NCI-H2171 treated with DMSO at 0.1 percent for 48 hours (cell line): ENCODE results near the gene ENOX1.
A peak's percentile ranks its signal among the peaks of the same experiment; 100 is the strongest.
"Not testable (repeated sequence)": the region's sequence is repeated elsewhere in the genome, so short reads cannot be mapped to it uniquely, and the experiment has no call there.

ENCODE experiments used
- DNase-seq: peaks from one replicate; lab custom pipeline; 2025; lab: John Stamatoyannopoulos, UW

The ENOX1 gene

GRCh38 chr13:43786766-43787517 lies at the start of gene ENOX1:
ENOX1 (minus strand) TSS chr13:43786972.
- peak; percentile 91 for DNase-seq

DNA sequence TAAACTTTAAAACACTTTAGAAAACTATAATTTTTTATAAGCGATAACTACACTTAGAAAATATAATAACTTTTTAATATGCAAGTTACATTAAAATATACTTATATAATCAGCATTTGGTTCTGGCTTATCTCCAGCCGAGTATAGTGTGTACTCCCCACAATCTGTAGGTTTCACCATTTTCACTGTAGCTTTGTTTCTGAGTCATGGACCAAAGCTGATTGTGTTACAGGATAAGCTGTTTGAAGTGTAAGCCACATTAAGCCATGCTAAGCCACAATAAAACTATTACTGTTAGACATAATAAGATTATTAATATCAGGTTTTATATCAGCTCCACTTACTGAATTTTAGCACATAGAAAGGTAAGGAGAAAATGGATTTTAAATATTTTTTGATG lies 48.9 kb upstream of the ENOX1 start:
- DNase-seq: no peak

DNA sequence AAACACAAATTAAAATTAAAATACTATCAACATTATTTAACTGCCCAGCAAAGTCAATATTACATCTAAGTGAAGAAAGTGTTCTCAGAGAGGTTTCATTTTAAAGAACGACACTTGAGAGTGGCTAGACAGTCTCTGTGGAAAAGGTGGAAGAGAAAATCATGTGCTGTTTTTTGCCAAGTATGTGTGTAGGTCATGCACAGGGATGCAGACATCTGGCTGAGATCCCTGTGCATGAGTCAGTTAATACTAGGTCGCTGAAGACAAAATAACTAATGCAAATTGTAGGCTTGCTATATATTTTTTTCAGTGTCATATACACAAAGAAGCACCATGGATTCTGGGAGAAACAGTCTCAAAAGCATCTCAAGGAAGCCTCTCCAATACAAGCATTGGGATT lies 44.3 kb upstream of the ENOX1 start:
- no peak for DNase-seq

GRCh38 chr13:43830497-43830881 lies 43.7 kb upstream of the ENOX1 start:
- DNase-seq: no peak

DNA sequence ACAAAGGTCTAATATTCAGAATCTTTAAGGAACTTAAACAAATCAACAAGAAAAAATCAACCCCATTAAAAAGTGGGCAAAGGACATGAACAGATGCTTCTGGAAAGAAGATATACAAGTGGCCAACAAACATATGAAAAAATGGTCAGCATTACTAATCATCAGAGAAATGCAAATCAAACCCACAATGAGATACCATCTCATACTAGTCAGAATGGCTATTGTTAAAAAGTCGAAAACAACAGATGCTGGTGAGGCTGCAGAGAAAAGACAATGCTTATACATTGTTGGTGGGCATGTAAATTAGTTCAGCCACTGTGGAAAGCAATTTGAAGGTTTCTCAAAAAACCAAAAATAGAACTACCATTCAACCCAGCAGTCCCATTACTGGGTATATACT lies 37.9 kb upstream of the ENOX1 start:
- DNase-seq: not testable (repeated sequence)

DNA sequence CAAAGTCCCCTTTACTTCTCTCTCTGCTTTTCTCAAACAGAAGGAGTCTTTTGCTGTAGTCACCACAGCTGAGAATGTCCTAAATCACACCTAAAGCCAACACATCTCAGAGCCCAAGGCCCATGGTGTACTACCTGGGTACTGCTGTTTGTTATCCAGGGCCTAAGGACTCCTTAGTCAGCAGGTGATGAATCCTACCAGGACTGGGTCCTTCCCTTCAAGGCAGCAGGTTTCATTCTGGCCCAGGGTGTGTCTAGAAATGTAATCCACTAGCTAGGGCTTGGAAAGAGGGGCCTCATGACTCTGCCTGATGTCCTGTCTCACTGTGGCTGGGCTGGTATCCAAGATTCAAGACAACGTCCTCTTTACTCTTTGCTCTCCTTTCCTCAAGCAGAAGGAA lies 36.2 kb upstream of the ENOX1 start:
- DNase-seq: no peak

DNA sequence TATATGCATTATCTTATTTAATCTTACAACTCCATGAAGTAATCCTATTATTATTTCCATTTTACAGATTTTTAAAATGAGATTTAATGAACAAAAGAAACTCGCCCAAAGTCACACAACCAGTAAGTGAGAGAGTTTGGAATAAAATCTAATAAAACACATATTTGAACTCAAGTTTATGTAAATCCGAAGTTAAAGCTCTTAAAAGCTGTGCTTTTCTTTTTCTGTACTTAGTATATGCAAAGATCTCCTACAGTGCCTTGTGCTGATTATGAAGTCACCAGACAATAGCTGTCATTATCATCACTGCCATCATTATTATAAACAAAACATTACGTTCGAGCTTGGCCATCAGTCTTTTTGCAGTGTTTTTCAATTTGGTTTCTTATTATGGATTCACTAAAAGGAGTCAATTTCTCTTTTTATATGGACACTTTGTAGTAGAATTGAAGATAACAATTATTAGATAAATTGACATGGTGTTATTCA lies 29.7 kb upstream of the ENOX1 start:
- DNase-seq: no peak

- no peak for DNase-seq
Measured at GRCh38 chr13:43815204-43815603, 28.4 kb upstream of the ENOX1 start.

DNA sequence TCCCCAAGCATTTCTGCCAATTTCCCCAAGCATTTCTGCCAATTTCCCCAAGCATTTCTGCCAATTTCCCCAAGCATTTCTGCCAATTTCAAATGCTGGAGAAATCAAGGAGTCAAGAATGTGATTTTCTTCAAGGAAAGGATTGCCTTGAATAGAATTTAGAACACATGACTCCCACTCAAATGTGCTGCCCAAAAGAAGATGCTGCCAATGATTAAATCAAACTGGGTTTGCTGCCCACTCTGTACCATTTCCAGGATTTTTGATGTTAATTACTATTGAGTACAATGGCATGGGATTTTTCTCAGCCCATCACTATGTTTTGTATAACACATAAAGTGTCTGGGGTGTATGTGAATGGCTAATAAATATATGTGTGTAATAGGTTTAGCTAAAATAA lies 21.9 kb upstream of the ENOX1 start:
- no peak for DNase-seq

DNA sequence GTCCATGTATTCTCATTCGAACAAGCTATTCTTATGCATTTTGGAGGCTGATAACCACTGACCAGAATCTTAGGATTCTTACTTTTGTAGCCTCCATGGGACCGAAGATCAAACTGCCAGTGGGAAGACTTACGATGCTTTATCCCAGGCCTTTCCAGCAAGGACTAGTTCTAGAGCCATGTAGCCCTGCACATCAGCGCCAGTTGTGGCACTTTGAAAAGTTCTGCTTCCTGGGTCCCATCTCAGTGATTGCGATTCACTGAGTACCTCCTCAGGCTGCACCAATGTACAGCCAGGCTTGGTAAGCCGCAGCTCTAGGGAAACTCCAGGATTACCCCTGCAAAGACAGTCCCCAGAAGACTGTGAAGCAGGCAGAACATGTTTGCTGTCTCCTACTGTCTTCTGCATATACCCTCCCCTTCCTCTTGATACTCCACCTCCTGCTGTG lies 18.9 kb upstream of the ENOX1 start:
- DNase-seq: no peak

DNA sequence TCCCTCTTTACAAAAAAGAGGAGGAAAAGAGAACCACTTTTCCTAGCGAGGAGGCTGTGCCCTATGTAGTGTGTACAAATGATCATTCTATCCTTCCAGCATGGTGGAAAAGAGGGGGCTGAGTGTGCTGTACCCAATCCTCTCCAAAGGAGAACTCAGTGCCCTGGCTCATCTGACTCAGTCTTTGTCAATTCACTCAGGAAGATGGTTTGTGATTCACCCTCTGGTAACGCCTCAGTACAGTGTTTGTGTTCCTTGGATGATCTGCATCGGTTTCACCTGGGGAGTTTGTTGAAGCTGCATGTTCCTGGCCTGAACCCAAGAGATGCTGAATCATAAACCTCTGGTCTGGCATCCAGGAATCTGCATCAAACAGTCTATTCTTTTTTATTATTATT lies 18.3 kb upstream of the ENOX1 start:
- peak; percentile 9 for DNase-seq

DNA sequence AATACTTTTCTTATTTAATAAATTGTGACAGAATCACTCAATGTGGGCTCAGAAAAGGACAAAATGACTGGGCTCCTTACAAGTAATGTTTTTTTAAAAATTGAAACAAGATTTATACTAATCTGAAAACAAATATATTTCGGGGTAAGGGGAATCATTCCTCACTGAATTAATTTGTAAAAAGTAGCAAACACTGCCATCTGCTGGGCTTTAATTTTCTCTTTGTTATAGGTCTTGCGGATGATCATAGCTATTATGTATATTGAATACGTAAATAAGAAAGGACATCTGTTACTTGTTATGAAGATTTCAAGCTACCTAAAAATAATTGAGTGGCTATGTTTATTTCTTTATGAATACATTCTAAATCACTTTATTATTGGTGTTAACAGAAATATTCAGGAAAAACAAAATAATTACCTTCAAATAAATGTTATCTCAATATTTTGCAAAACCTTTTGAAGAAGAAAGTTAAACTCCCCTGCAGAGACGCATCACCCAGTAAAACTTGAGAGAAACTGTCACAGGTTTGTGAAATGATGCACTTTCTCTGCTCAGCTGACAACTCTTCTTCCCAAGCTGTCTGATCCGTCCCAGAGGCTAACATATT lies 17.8 kb upstream of the ENOX1 start:
- peak; percentile 73 for DNase-seq

- DNase-seq: no peak
Measured at GRCh38 chr13:43802511-43802910, 15.7 kb upstream of the ENOX1 start.

- no peak for DNase-seq
Measured at GRCh38 chr13:43800828-43801227, 14.1 kb upstream of the ENOX1 start.

DNA sequence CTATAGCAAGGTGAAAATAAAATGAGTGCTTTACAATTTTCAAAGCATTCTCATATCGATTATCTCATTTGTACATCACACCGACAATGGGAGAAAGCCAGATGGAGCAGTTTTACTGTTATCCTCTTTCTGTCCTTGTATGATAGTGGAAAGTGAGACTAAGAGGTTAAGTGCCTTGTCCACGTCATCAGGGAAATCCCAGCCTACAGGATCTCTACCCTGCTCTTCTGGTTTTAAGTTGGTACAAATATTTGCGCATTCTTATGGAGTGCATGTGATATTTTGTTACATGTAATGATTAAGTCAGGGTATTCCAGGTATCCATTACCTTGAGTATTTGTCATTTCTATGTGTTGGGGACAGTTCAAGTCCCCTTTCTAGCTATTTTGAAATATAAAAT lies 12.4 kb upstream of the ENOX1 start:
- DNase-seq: no peak

GRCh38 chr13:43797869-43798268 lies 11.1 kb upstream of the ENOX1 start:
- no peak for DNase-seq

DNA sequence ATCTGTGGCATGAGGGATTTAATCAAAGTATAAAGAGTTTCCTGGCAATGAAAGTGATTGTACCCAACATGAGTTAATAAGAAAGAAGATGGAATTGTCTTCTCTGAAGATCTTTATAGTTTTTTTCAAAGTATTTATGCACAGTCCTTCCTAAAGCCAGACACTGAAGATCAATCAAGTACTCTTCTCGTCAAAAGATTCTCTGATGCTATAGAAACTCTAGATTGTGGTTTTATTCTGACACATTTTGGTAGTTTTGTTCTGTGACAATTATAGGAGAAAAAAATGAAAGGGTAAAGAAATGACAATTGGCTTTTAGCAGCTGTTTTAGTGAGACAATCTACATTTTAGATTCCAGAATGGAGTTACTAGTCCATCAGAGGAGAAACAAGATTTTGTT lies 10.4 kb upstream of the ENOX1 start:
- no peak for DNase-seq

DNA sequence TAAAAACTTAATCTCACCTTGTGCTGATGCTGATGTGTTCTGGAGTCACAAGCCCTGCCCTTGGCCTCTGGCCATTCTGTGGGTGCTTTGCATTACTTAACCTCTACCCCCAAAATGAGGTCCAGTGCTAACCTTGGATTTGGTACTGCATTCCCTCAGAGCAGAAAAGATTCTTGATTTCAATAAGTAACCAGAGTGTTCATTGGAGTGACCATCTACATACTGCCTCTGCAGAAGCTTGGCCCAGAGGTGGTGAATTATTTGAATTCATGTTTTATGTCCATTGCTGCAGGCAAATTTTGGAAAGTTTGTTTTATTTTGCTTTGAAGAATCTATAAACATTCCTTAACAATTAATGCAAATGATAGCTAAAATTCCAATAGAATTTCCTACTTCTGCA lies 7.6 kb upstream of the ENOX1 start:
- no peak for DNase-seq

- DNase-seq: no peak
Measured at GRCh38 chr13:43792076-43792881, 5.5 kb upstream of the ENOX1 start.

GRCh38 chr13:43787997-43788396 lies 1.2 kb upstream of the ENOX1 start:
- peak; percentile 52 for DNase-seq

GRCh38 chr13:43787518-43787891 lies 733 bp upstream of the ENOX1 start:
- DNase-seq: no peak

GRCh38 chr13:43786472-43786765 lies 353 bp downstream of the ENOX1 start:
- DNase-seq: no peak
